CD4-positive, alpha-beta T cell treated with Interleukin-10 for 1 hour (primary cell): ENCODE data around the gene CACUL1.
A peak's percentile ranks its signal among the peaks of the same experiment; 100 is the strongest.

Experiments used
- DNase-seq: peaks from one replicate; pipeline ENCODE4 v3.0.0-alpha.2; 2020

CACUL1 gene

GRCh38 chr10:118730756-118731456 lies 23.9 kb downstream of the CACUL1 start:
- DNase-seq: no peak

GRCh38 chr10:118729641-118730258 lies 25.0 kb downstream of the CACUL1 start:
- peak; percentile 38 for DNase-seq

GRCh38 chr10:118729200-118729599 lies 25.6 kb downstream of the CACUL1 start:
- DNase-seq: no peak

- DNase-seq: no peak
Measured at GRCh38 chr10:118725886-118726500, 28.8 kb downstream of the CACUL1 start.

GRCh38 chr10:118723466-118723865 lies 31.3 kb downstream of the CACUL1 start:
- DNase-seq: no peak

- DNase-seq: no peak
Measured at GRCh38 chr10:118721539-118721876, 33.3 kb downstream of the CACUL1 start.

GRCh38 chr10:118720685-118721538 lies 33.9 kb downstream of the CACUL1 start:
- peak; percentile 77 for DNase-seq

GRCh38 chr10:118714366-118714765 lies 40.4 kb downstream of the CACUL1 start:
- no peak for DNase-seq

GRCh38 chr10:118712930-118713634 lies 41.7 kb downstream of the CACUL1 start:
- no peak for DNase-seq

GRCh38 chr10:118712080-118712479 lies 42.7 kb downstream of the CACUL1 start:
- DNase-seq: no peak

- DNase-seq: no peak
Measured at GRCh38 chr10:118710487-118710886, 44.3 kb downstream of the CACUL1 start.

GRCh38 chr10:118708571-118708970 lies 46.2 kb downstream of the CACUL1 start:
- no peak for DNase-seq

GRCh38 chr10:118704711-118705110 lies 50.1 kb downstream of the CACUL1 start:
- no peak for DNase-seq

GRCh38 chr10:118701529-118702323 lies 53.0 kb downstream of the CACUL1 start:
- DNase-seq: no peak

GRCh38 chr10:118698421-118698820 lies 56.3 kb downstream of the CACUL1 start:
- peak; percentile 83 for DNase-seq

GRCh38 chr10:118694848-118695247 lies 59.9 kb downstream of the CACUL1 start:
- DNase-seq: no peak

GRCh38 chr10:118692872-118693271 lies 61.9 kb downstream of the CACUL1 start:
- no peak for DNase-seq

GRCh38 chr10:118689070-118689858 lies 65.5 kb downstream of the CACUL1 start:
- DNase-seq: no peak

- no peak for DNase-seq
Measured at GRCh38 chr10:118687472-118687871, 67.3 kb downstream of the CACUL1 start.

GRCh38 chr10:118682533-118682932 lies 72.2 kb downstream of the CACUL1 start:
- DNase-seq: no peak

- DNase-seq: no peak
Measured at GRCh38 chr10:118680197-118680596, 74.6 kb downstream of the CACUL1 start.
